Transverse colon (tissue), 4 donors: ENCODE measurements around the gene TBC1D9. TPM values are rescaled to one million over a fixed set of nuclear protein-coding genes. Genes with fewer than 3 reads are reported as not detected.

ENCODE experiments used
- DNase-seq: peaks from one replicate; pipeline ENCODE4 v3.0.0-alpha.2; 2019
- H3K27ac ChIP-seq, 4 donors: fragments of 200-600 bp; sonication (generic); 2 replicates each; pipeline ENCODE4 v1.5.1; 2016 to 2018; ENCODE audit warnings: inconsistent platforms in 4 of 4
- H3K27me3 ChIP-seq: fragments of 200-600 bp; sonication (generic); 2 replicates; pipeline ENCODE4 v1.5.1; 2017; ENCODE audit warnings: inconsistent platforms
- H3K36me3 ChIP-seq, 4 donors: fragments of 200-600 bp; sonication (generic); 2 replicates each; pipeline ENCODE4 v1.5.1; 2017 to 2019; ENCODE audit warnings: inconsistent platforms in 4 of 4
- H3K4me1 ChIP-seq, 4 donors: fragments of 200-600 bp; sonication (generic); 2 replicates each; pipeline ENCODE4 v1.5.1; 2017 to 2020; ENCODE audit warnings: inconsistent platforms in 4 of 4
- H3K4me3 ChIP-seq, 4 donors: fragments of 200-600 bp; sonication (generic); 1 replicate in 1 of 4; 2 replicates in 3 of 4; pipeline versions ENCODE4 v1.5.1 to v1.6.1; 2017 to 2019; ENCODE audit warnings: inconsistent platforms in 4 of 4
- H3K9me3 ChIP-seq, 2 donors: fragments of 200-600 bp; sonication (generic); 2 replicates each; pipeline ENCODE4 v1.5.1; 2017 to 2019; ENCODE audit warnings: inconsistent platforms in 2 of 2
- CTCF ChIP-seq, 5 experiments: fragments of 200-600 bp in 3 of 5; fragments of 450-650 bp in 2 of 5; sonication (generic) in 3 of 5; IDR thresholded peaks; 1 replicate in 2 of 5; 2 replicates in 3 of 5; pipeline ENCODE4 v1.5.1; 2016 to 2017; ENCODE audit warnings: antibody characterized with exemption in 5 of 5, inconsistent platforms in 3 of 5, mild to moderate bottlenecking in 2 of 5, moderate library complexity in 1 of 5
- EP300 ChIP-seq: sonication (generic); formaldehyde crosslinking; IDR thresholded peaks from one replicate; pipeline ENCODE4 v1.6.1; 2017; ENCODE audit warnings: antibody characterized with exemption, low read depth
- POLR2A ChIP-seq: fragments of 450-650 bp; IDR thresholded peaks from one replicate; pipeline ENCODE4 v1.6.1; 2016; ENCODE audit warnings: antibody characterized with exemption, mild to moderate bottlenecking, moderate library complexity
- POLR2AphosphoS5 ChIP-seq, 3 donors: sonication (generic); formaldehyde crosslinking; IDR thresholded peaks; one replicate each; pipeline ENCODE4 v1.6.1; 2016; ENCODE audit warnings: antibody characterized with exemption in 3 of 3
- WGBS, 2 donors: methylation state at CpG; one replicate each; pipeline ENCODE4 v1.1.5; 2018; ENCODE audit warnings: low coverage in 1 of 2; 5-methylcytosine and 5-hydroxymethylcytosine counted together
- in situ Hi-C, 4 donors: fragments of 200-750 bp; cut with MboI; loops; one replicate each; pipeline versions ENCODE4 v1.15.0 to v1.15.1; 2017; ENCODE audit warnings: low sequenced_read_pairs in 3 of 4, low pct_ligation_motif_present in 1 of 4, low pct_unique_long_range_greater_than_20kb in 1 of 4
- intact Hi-C: fragments of 100-400 bp; cut with DNase I; formaldehyde crosslinking; loops from one replicate; pipeline ENCODE4 v1.15.1; 2023; ENCODE audit warnings: low total_unique reads
- total RNA-seq, 4 donors: library from RNA; depleted of rRNA; stranded (reverse); fragments of >200 nt; gene quantifications; one replicate each; pipeline ENCODE4 v1.1.0, GENCODE V29; 2016

The TBC1D9 gene
- total RNA-seq, 4 donors from 2014 or later: 8.2 to 21.4 (median 16.3) TPM

GRCh38 chr4:140641105-140641555 lies 115.1 kb downstream of the TBC1D9 start:
- Histone ChIP-seq H3K4me3 (no peak overlapping the region), H3K27me3 (no peaks in the 10 kb centered on the region), H3K27ac (no peak overlapping the region), H3K9me3 (no peaks in the 10 kb centered on the region), H3K4me1 (peaks cover 0 to under 1% (median under 1%) of the 10 kb centered on the region in 4 donors), H3K36me3 (peaks cover 0 to 5% (median 0%) of the 10 kb centered on the region in 4 donors)
- no peak for DNase-seq
- no peak for TF ChIP-seq CTCF (IDR thresholded peaks at IDR 0.05)
- no peak for TF ChIP-seq POLR2AphosphoS5 (IDR thresholded peaks at IDR 0.05)
- TF ChIP-seq POLR2A: no peak
- no peak for TF ChIP-seq EP300
- WGBS, 2 donors: 56 to 62% methylated on average over 6 of the region's 6 CpGs
- in situ Hi-C loops: no loop called here
- intact Hi-C loops: no loop called here

GRCh38 chr4:140640150-140640748 lies 115.9 kb downstream of the TBC1D9 start:
- in situ Hi-C loops (no loop called here), intact Hi-C loops (no loop called here)
- Histone ChIP-seq H3K9me3 (no peaks in the 10 kb centered on the region), H3K27me3 (no peaks in the 10 kb centered on the region), H3K27ac (no peak overlapping the region), H3K36me3 (peaks cover 0 to 5% (median 0%) of the 10 kb centered on the region in 4 donors), H3K4me1 (peaks cover 0 to 9% (median 3%) of the 10 kb centered on the region in 4 donors), H3K4me3 (no peak overlapping the region)
- no peak for DNase-seq
- 69 to 86% methylated on average over 6 of the region's 6 CpGs for WGBS, 2 donors
- TF ChIP-seq POLR2AphosphoS5 (IDR thresholded peaks at IDR 0.05) (no peak), CTCF (IDR thresholded peaks at IDR 0.05) (no peak), EP300 (no peak), POLR2A (no peak)

DNA sequence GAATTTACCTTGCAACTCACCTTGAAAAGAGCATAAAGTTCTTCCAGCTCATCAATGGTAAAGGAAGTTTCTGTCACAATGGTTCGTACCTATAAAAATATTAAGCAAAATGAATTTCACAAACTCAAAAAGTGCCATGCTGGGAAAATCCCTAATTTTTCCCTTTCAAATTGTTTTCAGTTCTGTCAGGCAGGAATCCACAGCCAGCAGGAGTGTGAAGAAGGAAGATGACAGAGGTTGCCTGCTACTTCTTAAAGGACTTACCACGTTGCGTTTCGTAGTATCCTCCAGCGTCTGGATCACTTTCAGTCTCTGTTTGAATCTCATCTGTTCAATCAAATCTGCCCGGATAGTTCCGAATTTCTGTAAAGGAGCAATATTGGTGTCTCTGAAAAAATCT lies 117.1 kb downstream of the TBC1D9 start:
- in situ Hi-C loops: no loop called here
- no peak overlapping the region for H3K27ac ChIP-seq

GRCh38 chr4:140637836-140638235 lies 118.3 kb downstream of the TBC1D9 start:
- peak; percentile 35 for DNase-seq
- WGBS, 2 donors: 26 to 71% methylated on average over 3 to 6 of the region's 6 CpGs

More for the DNA sequence above, 117.1 kb downstream of the TBC1D9 start:
- H3K36me3 ChIP-seq: peaks cover 0 to 5% (median 0%) of the 10 kb centered on the region in 4 donors
- no peaks in the 10 kb centered on the region for H3K27me3 ChIP-seq
- no peak overlapping the region for H3K4me3 ChIP-seq
- intact Hi-C loops: no loop called here
- H3K4me1 ChIP-seq: peaks cover 0 to 9% (median 3%) of the 10 kb centered on the region in 4 donors
- H3K9me3 ChIP-seq: no peaks in the 10 kb centered on the region
- DNase-seq: no peak
- 89 to 91% methylated on average over 6 to 7 of the region's 7 CpGs for WGBS, 2 donors
- TF ChIP-seq CTCF (IDR thresholded peaks at IDR 0.05) (no peak), POLR2A (no peak), EP300 (no peak), POLR2AphosphoS5 (IDR thresholded peaks at IDR 0.05) (no peak)

More at GRCh38 chr4:140637836-140638235, 118.3 kb downstream of the TBC1D9 start:
- TF ChIP-seq POLR2A (no peak), CTCF (IDR thresholded peaks at IDR 0.05) (peak; percentile 37 to 63 (median 49))
- Histone ChIP-seq H3K36me3 (peaks cover 0 to 5% (median 0%) of the 10 kb centered on the region in 4 donors), H3K4me1 (peaks cover 0 to 9% (median 3%) of the 10 kb centered on the region in 4 donors), H3K9me3 (no peaks in the 10 kb centered on the region), H3K27ac (no peak overlapping the region), H3K4me3 (no peak overlapping the region), H3K27me3 (no peaks in the 10 kb centered on the region)
- intact Hi-C loops (no loop called here), in situ Hi-C loops (no loop called here)
